SK-N-SH treated with all-trans-retinoic acid at 6 μM for 48 hours (cell line): ENCODE measurements around the gene ZNF496.
A peak's percentile ranks its signal among the peaks of the same experiment; 100 is the strongest.
"Not testable (repeated sequence)": the region's sequence is repeated elsewhere in the genome, so short reads cannot be mapped to it uniquely, and the experiment has no call there.

Experiments used
- ATAC-seq: fragments of 200-7000 bp; cut with Tn5 transposase; 3 replicates; pipeline ENCODE4 v1.9.1; 2020; ENCODE audit warnings: mild to moderate bottlenecking, moderate library complexity
- ARNTL ChIP-seq: fragments of 450-650 bp; formaldehyde crosslinking; IDR thresholded peaks from 2 replicates; pipeline ENCODE4 v1.5.0; 2020; ENCODE audit warnings: low read depth, mild to moderate bottlenecking, moderate library complexity, borderline replicate concordance
- CSDC2 ChIP-seq: fragments of 250-450 bp; sonication (Bioruptor Pico); IDR thresholded peaks from 2 replicates; pipeline ENCODE4 v1.5.0; 2020; ENCODE audit warnings: mild to moderate bottlenecking, moderate library complexity
- ESRRG ChIP-seq: fragments of 250-450 bp; sonication (Bioruptor Pico); IDR thresholded peaks from 2 replicates; pipeline ENCODE4 v1.6.1; 2021; ENCODE audit warnings: mild to moderate bottlenecking
- GLIS3 ChIP-seq: fragments of 250-450 bp; sonication (Bioruptor Pico); IDR thresholded peaks from 2 replicates; pipeline ENCODE4 v1.5.0; 2020; ENCODE audit warnings: mild to moderate bottlenecking, moderate library complexity
- ISL1 ChIP-seq: fragments of 250-450 bp; sonication (Bioruptor Pico); IDR thresholded peaks from 2 replicates; pipeline ENCODE4 v2.1.2; 2022; ENCODE audit warnings: mild to moderate bottlenecking, moderate library complexity
- OSR1 ChIP-seq: fragments of 250-450 bp; sonication (Bioruptor Pico); IDR thresholded peaks from 2 replicates; pipeline ENCODE4 v1.8.0; 2022; ENCODE audit warnings: moderate library complexity, mild to moderate bottlenecking, inconsistent platforms
- TOX ChIP-seq: fragments of 250-450 bp; sonication (Bioruptor Pico); IDR thresholded peaks from 2 replicates; pipeline ENCODE4 v1.8.0; 2021; ENCODE audit warnings: mild to moderate bottlenecking, moderate library complexity, borderline replicate concordance
- ZC3H10 ChIP-seq: fragments of 250-450 bp; sonication (Bioruptor Pico); IDR thresholded peaks from 2 replicates; pipeline ENCODE4 v1.5.1; 2021; ENCODE audit warnings: mild to moderate bottlenecking, moderate library complexity
- ZFP3 ChIP-seq: fragments of 250-450 bp; sonication (Bioruptor Pico); IDR thresholded peaks from 2 replicates; pipeline ENCODE4 v1.5.0; 2020; ENCODE audit warnings: mild to moderate bottlenecking, moderate library complexity
- ZFP30 ChIP-seq: fragments of 450-650 bp; formaldehyde crosslinking; IDR thresholded peaks from 2 replicates; pipeline ENCODE4 v1.5.0; 2022; ENCODE audit warnings: mild to moderate bottlenecking, moderate library complexity
- ZNF565 ChIP-seq: fragments of 450-650 bp; formaldehyde crosslinking; conservative IDR thresholded peaks from 2 replicates; pipeline ENCODE4 v1.5.0; 2020; ENCODE audit warnings: low read depth, mild to moderate bottlenecking, moderate library complexity
- ZNF70 ChIP-seq: fragments of 450-650 bp; formaldehyde crosslinking; IDR thresholded peaks from 2 replicates; pipeline ENCODE4 v1.5.0; 2020; ENCODE audit warnings: mild to moderate bottlenecking, moderate library complexity
- ZNF8 ChIP-seq: fragments of 450-650 bp; formaldehyde crosslinking; IDR thresholded peaks from 2 replicates; pipeline ENCODE4 v1.5.0; 2020; ENCODE audit warnings: mild to moderate bottlenecking, moderate library complexity
- TF ChIP-seq, protein P1 (sequence below): fragments of 250-450 bp; sonication (Bioruptor Pico); IDR thresholded peaks from 2 replicates; pipeline ENCODE4 v1.5.0; 2020; ENCODE audit warnings: mild to moderate bottlenecking, moderate library complexity
- TF ChIP-seq, protein P2 (sequence below): fragments of 250-450 bp; sonication (Bioruptor Pico); IDR thresholded peaks from 2 replicates; pipeline ENCODE4 v1.5.1; 2021; ENCODE audit warnings: mild to moderate bottlenecking, moderate library complexity
- TF ChIP-seq, protein P3 (sequence below): fragments of 250-450 bp; sonication (Bioruptor Pico); IDR thresholded peaks from 2 replicates; pipeline ENCODE4 v1.8.0; 2020; ENCODE audit warnings: mild to moderate bottlenecking, moderate library complexity, borderline replicate concordance
- TF ChIP-seq, protein P4 (sequence below): fragments of 250-450 bp; sonication (Bioruptor Pico); IDR thresholded peaks from 2 replicates; pipeline ENCODE4 v1.5.1; 2020; ENCODE audit warnings: low read depth, mild to moderate bottlenecking, moderate library complexity

Gene ZNF496

DNA sequence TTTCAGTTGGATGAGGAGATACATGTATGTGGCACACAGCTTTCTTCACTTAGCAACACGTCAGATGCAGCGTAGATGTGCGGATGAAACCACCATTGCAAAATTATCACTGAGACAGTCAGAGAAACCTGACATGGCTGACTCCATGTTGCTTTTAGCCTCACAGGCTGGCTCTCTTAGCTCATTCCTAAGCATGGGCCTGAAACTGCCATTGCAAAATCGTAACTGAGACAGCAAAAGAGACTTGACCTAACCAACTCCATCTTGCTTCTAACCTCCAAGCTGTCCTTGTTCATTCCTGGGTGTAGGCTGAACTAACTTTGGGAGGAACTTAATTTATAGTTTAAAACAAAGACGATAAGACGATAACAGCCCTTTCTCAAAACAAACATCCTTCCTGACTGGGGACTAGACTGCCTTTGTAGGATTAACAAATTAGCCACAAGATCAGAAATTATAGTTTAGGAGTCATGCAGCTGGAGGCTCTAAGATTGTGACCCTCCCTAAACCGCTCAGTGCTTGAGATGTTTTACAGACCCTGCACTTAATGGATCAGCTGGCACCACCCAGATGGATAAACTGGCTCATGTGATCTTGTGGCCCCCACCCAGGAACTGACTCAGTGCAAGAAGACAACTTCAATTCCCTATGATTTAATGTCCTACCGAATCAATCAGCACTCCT lies 43.1 kb upstream of the ZNF496 start:
- 0 out of 2 replicates have a peak, but pooled peaks have one; percentile 17 for TF ChIP-seq ZFP3 (CRISPR knock-in tag)
- ATAC-seq = not testable (repeated sequence)

DNA sequence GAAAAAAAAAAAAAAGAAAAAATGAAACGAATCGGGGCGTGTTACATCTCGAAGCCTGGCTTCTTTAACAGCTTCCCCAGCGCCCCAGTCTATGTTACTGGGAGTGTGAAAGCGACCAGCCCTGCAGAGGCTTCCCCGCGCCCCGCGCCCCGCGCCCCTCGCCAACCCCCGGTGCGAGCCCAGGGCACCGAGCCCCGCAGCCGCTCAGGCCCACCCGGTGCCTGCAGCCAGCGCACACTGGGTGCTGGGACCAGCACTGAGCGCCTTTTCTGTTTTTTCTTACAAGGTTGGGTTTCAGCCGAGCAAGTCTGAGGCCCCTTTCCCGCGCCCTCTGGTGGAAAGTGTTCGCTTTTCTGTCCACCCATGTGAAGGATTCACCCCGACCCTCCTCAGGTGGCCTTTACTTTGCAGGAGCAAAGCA lies 42.1 kb upstream of the ZNF496 start:
- peak; percentile 8; the same call in 1 of the 3 replicates for ATAC-seq
- TF ChIP-seq, protein P1, sequence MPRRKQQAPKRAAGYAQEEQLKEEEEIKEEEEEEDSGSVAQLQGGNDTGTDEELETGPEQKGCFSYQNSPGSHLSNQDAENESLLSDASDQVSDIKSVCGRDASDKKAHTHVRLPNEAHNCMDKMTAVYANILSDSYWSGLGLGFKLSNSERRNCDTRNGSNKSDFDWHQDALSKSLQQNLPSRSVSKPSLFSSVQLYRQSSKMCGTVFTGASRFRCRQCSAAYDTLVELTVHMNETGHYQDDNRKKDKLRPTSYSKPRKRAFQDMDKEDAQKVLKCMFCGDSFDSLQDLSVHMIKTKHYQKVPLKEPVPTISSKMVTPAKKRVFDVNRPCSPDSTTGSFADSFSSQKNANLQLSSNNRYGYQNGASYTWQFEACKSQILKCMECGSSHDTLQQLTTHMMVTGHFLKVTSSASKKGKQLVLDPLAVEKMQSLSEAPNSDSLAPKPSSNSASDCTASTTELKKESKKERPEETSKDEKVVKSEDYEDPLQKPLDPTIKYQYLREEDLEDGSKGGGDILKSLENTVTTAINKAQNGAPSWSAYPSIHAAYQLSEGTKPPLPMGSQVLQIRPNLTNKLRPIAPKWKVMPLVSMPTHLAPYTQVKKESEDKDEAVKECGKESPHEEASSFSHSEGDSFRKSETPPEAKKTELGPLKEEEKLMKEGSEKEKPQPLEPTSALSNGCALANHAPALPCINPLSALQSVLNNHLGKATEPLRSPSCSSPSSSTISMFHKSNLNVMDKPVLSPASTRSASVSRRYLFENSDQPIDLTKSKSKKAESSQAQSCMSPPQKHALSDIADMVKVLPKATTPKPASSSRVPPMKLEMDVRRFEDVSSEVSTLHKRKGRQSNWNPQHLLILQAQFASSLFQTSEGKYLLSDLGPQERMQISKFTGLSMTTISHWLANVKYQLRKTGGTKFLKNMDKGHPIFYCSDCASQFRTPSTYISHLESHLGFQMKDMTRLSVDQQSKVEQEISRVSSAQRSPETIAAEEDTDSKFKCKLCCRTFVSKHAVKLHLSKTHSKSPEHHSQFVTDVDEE = no peak
- TF ChIP-seq, protein P2, sequence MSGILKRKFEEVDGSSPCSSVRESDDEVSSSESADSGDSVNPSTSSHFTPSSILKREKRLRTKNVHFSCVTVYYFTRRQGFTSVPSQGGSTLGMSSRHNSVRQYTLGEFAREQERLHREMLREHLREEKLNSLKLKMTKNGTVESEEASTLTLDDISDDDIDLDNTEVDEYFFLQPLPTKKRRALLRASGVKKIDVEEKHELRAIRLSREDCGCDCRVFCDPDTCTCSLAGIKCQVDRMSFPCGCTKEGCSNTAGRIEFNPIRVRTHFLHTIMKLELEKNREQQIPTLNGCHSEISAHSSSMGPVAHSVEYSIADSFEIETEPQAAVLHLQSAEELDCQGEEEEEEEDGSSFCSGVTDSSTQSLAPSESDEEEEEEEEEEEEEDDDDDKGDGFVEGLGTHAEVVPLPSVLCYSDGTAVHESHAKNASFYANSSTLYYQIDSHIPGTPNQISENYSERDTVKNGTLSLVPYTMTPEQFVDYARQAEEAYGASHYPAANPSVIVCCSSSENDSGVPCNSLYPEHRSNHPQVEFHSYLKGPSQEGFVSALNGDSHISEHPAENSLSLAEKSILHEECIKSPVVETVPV (CRISPR knock-in tag) = no peak
- TF ChIP-seq GLIS3 (no peak), ZNF565 (no peak), OSR1 (no peak), ZFP3 (CRISPR knock-in tag) (no peak), ISL1 (no peak), ZNF8 (no peak), ZNF70 (no peak), ARNTL (CRISPR knock-in tag) (no peak), CSDC2 (CRISPR knock-in tag) (no peak), ESRRG (CRISPR knock-in tag) (no peak), ZC3H10 (CRISPR knock-in tag) (no peak), TOX (CRISPR knock-in tag) (no peak)
- TF ChIP-seq, protein P3, sequence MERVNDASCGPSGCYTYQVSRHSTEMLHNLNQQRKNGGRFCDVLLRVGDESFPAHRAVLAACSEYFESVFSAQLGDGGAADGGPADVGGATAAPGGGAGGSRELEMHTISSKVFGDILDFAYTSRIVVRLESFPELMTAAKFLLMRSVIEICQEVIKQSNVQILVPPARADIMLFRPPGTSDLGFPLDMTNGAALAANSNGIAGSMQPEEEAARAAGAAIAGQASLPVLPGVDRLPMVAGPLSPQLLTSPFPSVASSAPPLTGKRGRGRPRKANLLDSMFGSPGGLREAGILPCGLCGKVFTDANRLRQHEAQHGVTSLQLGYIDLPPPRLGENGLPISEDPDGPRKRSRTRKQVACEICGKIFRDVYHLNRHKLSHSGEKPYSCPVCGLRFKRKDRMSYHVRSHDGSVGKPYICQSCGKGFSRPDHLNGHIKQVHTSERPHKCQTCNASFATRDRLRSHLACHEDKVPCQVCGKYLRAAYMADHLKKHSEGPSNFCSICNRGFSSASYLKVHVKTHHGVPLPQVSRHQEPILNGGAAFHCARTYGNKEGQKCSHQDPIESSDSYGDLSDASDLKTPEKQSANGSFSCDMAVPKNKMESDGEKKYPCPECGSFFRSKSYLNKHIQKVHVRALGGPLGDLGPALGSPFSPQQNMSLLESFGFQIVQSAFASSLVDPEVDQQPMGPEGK = no peak
- TF ChIP-seq, protein P4, sequence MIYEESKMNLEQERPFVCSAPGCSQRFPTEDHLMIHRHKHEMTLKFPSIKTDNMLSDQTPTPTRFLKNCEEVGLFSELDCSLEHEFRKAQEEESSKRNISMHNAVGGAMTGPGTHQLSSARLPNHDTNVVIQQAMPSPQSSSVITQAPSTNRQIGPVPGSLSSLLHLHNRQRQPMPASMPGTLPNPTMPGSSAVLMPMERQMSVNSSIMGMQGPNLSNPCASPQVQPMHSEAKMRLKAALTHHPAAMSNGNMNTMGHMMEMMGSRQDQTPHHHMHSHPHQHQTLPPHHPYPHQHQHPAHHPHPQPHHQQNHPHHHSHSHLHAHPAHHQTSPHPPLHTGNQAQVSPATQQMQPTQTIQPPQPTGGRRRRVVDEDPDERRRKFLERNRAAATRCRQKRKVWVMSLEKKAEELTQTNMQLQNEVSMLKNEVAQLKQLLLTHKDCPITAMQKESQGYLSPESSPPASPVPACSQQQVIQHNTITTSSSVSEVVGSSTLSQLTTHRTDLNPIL (CRISPR knock-in tag) = no peak
- TF ChIP-seq, all 23 proteins: peak for 0

DNA sequence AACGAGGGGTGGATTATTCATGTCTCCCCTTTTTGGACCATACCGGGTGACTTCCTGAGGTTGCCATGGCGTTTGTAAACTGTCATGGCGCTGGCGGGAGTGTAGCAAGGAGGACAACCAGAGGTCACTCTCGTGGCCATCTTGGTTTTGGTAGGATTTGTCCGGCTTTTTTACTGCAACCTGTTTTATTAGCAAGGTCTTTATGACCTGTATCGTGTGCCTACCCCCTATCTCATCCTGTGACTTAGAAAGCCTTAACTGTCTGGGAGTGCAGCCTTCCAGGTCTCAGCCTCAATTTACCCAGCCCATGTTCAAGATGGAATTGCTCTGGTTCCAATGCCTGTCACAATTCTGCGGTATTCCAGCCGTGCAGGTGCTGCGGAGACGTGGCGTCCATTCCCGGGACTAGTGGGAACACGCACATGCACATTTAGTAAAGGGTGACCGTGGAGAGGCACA lies 40.2 kb upstream of the ZNF496 start:
- no peak for ATAC-seq
- TF ChIP-seq, protein P4 (CRISPR knock-in tag) = no peak
- TF ChIP-seq, protein P3 = no peak
- TF ChIP-seq, protein P1 = no peak
- TF ChIP-seq ARNTL (CRISPR knock-in tag) (no peak), GLIS3 (no peak), ZFP30 (CRISPR knock-in tag) (no peak)
- TF ChIP-seq, protein P2 (CRISPR knock-in tag) = no peak
